GM18870 (cell line): ENCODE results near the gene GPC5.
A peak's percentile ranks its signal among the peaks of the same experiment; 100 is the strongest.
"Not testable (repeated sequence)": the region's sequence is repeated elsewhere in the genome, so short reads cannot be mapped to it uniquely, and the experiment has no call there.

Experiments used
- ATAC-seq: cut with Tn5 transposase; IDR thresholded peaks from one replicate; pipeline ENCODE4 v1.9.1; 2021; ENCODE audit warnings: moderate library complexity; ENCODE audit not compliant: unreplicated experiment

The GPC5 gene

GRCh38 chr13:91758724-91759123 lies 360.3 kb downstream of the GPC5 start:
- ATAC-seq: no peak

- ATAC-seq: no peak
These were observed 364.5 kb downstream of the GPC5 start for GRCh38 chr13:91762957-91763356.

GRCh38 chr13:91764527-91764926 lies 366.1 kb downstream of the GPC5 start:
- ATAC-seq: no peak

- ATAC-seq: no peak
These were observed 369.2 kb downstream of the GPC5 start for GRCh38 chr13:91767651-91768050.

- ATAC-seq: no peak
These were observed 370.3 kb downstream of the GPC5 start for GRCh38 chr13:91768746-91769145.

- ATAC-seq: no peak
These were observed 372.8 kb downstream of the GPC5 start for GRCh38 chr13:91771229-91771628.

GRCh38 chr13:91773591-91774227 lies 375.3 kb downstream of the GPC5 start:
- ATAC-seq: no peak

GRCh38 chr13:91774397-91774796 lies 376.0 kb downstream of the GPC5 start:
- ATAC-seq: no peak

- ATAC-seq: no peak
These were observed 378.3 kb downstream of the GPC5 start for GRCh38 chr13:91776611-91777193.

GRCh38 chr13:91778123-91778522 lies 379.7 kb downstream of the GPC5 start:
- peak; percentile 78 for ATAC-seq

- not testable (repeated sequence) for ATAC-seq
These were observed 383.7 kb downstream of the GPC5 start for GRCh38 chr13:91781982-91782691.

- peak; percentile 97 for ATAC-seq
These were observed 387.2 kb downstream of the GPC5 start for GRCh38 chr13:91785431-91786119.

- peak; percentile 65 for ATAC-seq
These were observed 393.6 kb downstream of the GPC5 start for GRCh38 chr13:91792054-91792453.

GRCh38 chr13:91797567-91797966 lies 399.1 kb downstream of the GPC5 start:
- no peak for ATAC-seq

- not testable (repeated sequence) for ATAC-seq
These were observed 399.9 kb downstream of the GPC5 start for GRCh38 chr13:91798338-91798737.

GRCh38 chr13:91801772-91802171 lies 403.4 kb downstream of the GPC5 start:
- not testable (repeated sequence) for ATAC-seq

GRCh38 chr13:91802957-91803356 lies 404.5 kb downstream of the GPC5 start:
- no peak for ATAC-seq

- ATAC-seq: no peak
These were observed 406.3 kb downstream of the GPC5 start for GRCh38 chr13:91804724-91805123.

GRCh38 chr13:91805605-91806004 lies 407.2 kb downstream of the GPC5 start:
- ATAC-seq: no peak

- no peak for ATAC-seq
These were observed 410.7 kb downstream of the GPC5 start for GRCh38 chr13:91809161-91809560.

GRCh38 chr13:91813253-91813652 lies 414.8 kb downstream of the GPC5 start:
- no peak for ATAC-seq
